Measurements from ENCODE around the gene WDR13.
"Not testable (repeated sequence)": the region's sequence is repeated elsewhere in the genome, so short reads cannot be mapped to it uniquely, and the experiment has no call there.

The WDR13 gene

DNA sequence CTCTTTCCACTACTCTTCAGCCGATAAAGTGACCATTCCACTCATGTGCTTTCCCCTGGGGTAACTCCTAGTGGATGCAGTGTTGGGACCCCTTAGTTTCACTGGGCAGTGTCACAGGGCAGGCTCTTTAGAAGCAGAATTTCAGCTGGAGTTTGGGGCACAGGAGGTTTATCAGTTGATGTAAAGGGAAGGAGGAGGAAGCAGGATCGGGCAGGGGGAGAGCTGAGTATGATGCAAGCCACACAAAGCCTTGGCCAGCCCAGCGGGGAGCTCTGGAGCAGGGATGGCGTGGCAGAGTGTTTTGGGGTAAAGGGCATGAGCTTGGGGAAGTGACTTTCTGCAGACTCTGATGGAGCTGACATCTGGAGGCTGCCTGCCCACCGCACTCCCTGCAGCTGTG, 19.3 kb downstream of the WDR13 start:
- Mint-ChIP-seq H3K9me3 (no peaks in the 10 kb centered on the region), H3K27me3 (no peaks in the 10 kb centered on the region), H3K4me1 (no peaks in the 10 kb centered on the region), H3K27ac (no peak overlapping the region), H3K4me3 (no peak overlapping the region), H3K36me3 (no peaks in the 10 kb centered on the region)
- no peak for ATAC-seq

DNA sequence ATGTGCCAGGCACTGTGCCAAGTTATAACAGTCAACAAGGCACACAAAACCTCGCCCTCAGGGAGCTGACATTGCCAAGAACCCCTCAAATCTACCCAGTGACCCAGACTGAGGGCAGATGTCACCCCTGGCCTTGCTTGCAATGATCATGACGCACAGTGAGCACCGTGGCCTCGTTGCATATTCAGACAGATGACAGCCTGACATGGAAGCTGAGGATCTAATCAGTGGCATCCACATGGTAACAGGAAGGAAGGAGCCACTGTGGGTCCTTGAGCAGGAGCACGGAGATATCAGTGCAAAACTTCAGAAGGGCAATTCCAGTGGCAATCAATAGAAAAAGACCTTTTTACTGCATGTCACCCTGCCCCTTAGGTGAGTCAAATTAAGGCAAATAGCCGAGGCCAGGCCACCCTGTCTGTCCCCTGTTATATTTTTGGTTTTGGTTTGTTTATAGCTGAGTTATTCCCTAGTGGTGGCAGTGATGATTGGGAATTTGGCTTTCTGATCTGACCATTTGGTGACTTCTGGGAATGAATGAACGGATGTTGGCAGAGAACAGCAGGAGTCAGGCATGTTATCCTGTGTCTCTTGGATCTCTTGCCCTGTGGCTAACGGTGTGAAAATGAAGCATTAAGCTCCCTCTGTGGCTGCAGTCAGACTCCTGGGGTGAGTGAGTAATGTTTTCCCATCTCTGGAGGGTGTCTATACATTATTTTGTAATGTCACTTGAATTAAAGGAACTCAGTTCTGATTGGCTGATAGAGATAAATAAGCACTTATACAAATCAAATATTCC, 20.4 kb downstream of the WDR13 start:
- no peak overlapping the region for H3K4me3 Mint-ChIP-seq
- H3K27me3 Mint-ChIP-seq, result no peaks in the 10 kb centered on the region
- no peaks in the 10 kb centered on the region for H3K4me1 Mint-ChIP-seq
- no peaks in the 10 kb centered on the region for H3K36me3 Mint-ChIP-seq
- H3K27ac Mint-ChIP-seq, result no peak overlapping the region
- no peaks in the 10 kb centered on the region for H3K9me3 Mint-ChIP-seq
- ATAC-seq, result no peak

DNA sequence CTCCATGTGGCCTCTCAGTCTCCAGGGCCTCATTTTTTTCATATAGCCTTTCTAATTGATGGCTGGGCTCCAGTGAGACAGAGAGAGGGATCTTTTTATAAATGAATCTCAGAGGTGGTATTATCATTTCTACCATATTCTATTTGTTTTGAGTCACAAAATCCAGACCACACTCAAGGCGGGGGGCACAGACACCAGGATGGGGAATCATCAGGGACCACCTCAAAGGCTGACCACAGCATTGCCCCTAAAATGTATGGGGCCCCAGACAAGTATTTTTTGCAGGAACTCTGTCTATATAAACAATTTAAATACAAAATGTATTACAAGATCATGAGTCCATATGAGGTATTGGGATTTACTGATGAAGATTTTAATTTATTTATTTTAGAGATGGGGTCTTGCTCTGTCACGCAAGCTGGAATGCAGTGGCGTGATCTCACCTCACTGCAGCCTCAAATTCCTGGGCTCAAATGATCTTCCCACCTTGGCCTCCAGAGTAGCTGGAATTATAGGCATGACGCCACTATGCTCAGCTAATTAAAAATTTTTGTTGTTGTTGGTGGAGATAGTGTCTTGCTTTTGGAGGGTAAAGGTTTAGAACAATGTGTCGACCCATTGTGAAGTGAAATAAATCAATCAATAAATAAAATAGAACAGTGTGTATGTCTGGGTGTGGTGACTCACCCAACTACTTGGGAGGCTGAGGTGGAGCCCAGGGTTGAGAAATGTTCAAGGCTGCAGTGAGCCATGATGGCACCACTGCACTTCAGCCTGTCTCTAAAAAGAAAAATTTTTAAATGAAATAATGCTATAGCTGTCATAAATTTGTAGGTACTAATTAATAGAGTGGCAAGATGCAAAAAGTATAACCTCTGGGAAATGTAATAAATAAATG, 29.4 kb downstream of the WDR13 start:
- Mint-ChIP-seq H3K4me1 (no peaks in the 10 kb centered on the region), H3K27me3 (no peaks in the 10 kb centered on the region), H3K4me3 (no peak overlapping the region), H3K36me3 (no peaks in the 10 kb centered on the region), H3K9me3 (no peaks in the 10 kb centered on the region), H3K27ac (no peak overlapping the region)
- ATAC-seq, result no peak

DNA sequence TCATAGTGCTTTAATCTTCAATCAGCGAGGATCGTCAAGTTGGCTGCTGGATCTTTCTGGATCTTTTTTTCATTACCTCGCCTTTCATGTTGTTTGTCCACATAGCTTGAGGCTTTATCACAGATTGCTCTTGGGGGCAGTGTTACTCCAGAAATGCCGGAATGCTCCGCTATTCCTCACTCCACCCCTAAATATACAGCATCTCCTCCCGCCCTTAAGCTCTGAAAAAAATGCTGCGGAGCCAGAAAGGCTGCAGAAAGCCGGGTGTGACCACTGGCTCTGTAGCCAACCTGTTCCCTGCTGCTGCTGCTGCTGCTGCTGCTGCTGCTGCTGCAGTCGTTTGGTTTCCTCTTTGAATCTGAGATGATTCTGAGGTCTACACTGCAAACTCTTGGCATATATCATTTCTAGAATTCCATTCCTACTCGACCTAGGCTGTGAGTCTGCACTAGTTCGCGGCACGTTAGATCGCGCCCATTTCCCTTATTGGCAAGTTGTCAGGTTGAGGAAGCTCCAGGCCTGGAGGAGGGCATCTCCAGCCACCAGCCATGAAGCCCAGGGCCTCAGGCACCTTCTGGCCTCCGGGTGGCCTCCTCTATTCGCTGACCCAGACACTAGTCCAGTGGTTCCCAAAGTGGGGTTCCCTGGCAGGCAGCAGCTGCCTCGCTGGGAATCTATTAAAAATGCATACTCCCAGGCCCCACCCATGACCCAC, 34.2 kb downstream of the WDR13 start:
- ATAC-seq, result peak; percentile 86
- no peak overlapping the region for H3K4me3 Mint-ChIP-seq
- no peaks in the 10 kb centered on the region for H3K36me3 Mint-ChIP-seq
- no peak overlapping the region for H3K27ac Mint-ChIP-seq
- H3K4me1 Mint-ChIP-seq, result no peaks in the 10 kb centered on the region
- no peaks in the 10 kb centered on the region for H3K9me3 Mint-ChIP-seq
- no peaks in the 10 kb centered on the region for H3K27me3 Mint-ChIP-seq

DNA sequence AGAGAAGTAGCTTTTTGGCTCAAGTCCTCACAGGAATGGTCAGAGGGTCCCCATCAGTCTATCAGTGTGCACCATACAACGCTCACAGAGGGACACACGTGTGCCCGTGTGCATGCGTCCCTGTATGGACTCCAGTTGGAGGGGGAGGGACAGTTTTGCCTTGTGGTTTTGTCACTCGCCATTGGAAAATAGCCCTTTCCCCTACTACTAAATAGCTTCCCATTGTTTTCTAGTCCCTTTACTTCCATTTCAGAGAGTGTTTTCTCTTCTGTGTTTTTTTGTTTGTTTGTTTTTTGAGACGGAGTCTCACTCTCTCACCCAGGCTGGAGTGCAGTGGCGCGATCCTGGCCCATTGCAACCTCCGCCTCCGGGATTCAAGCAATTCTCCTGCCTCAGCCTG, 34.9 kb downstream of the WDR13 start:
- no peak for ATAC-seq
- Mint-ChIP-seq H3K4me3 (no peak overlapping the region), H3K27me3 (no peaks in the 10 kb centered on the region), H3K9me3 (no peaks in the 10 kb centered on the region), H3K36me3 (no peaks in the 10 kb centered on the region), H3K27ac (no peak overlapping the region), H3K4me1 (no peaks in the 10 kb centered on the region)

DNA sequence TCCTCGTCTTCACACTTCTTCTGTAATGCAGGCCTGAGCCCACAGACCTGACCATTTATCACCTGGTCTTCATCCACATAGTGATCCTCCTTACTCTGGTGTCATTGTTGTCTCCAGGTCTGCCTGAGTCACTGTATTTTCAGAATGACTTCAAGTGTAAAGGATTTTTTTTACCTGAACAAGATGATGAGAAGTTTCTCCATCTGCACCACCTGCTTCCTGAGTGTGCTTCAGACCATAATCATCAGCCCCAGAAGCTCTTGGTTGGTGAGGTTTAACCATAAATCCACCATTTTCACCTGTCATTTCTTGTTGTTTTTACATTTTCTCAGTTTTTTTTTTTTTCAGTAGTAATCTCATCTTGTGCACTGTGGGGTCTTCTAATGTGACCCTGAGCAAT, 39.0 kb downstream of the WDR13 start:
- H3K27ac Mint-ChIP-seq, result peak overlapping the region; percentile 35
- H3K9me3 Mint-ChIP-seq, result no peaks in the 10 kb centered on the region
- no peaks in the 10 kb centered on the region for H3K36me3 Mint-ChIP-seq
- H3K4me1 Mint-ChIP-seq, result no peaks in the 10 kb centered on the region
- H3K27me3 Mint-ChIP-seq, result no peaks in the 10 kb centered on the region
- H3K4me3 Mint-ChIP-seq, result no peak overlapping the region
- ATAC-seq, result no peak

DNA sequence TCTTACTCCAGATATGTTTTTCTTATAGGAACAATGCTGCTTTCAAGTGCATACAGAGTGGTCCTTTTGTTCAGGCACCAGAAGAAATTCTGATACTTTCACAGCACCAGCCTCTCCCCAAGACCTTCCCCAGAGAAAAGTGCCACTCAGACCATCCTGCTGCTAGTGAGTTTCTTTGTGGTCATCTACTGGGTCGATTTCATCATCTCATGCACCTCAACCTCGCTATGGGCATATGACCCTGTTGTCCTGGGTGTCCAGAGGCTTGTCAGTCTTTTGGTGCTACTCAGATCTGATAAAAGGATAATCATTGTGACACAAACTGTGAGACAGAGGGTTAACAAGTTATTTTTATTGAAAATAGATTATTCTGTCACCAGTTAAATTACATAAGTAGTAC, 39.5 kb downstream of the WDR13 start:
- no peaks in the 10 kb centered on the region for H3K9me3 Mint-ChIP-seq

DNA sequence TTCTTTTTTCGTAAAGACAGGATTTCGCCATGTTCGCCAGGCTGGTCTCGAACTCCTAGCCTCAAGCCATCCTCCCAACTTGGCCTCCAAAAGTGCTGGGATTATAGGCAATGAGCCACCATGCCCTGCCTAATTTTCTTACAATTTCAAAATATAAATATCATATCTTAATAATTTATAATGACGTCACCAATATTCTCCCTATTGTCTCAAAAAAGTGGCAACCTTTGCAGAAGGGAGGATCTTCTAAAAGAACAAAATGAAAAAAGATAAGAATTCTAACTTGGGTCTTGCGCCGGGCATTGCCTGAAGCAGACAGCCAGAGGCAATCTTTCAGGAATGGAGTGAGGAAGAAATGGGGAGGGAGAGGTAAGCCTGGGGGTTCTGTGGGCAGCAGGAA, 48.4 kb downstream of the WDR13 start:
- H3K9me3 Mint-ChIP-seq, result no peaks in the 10 kb centered on the region
- H3K4me1 Mint-ChIP-seq, result no peaks in the 10 kb centered on the region
- H3K4me3 Mint-ChIP-seq, result no peak overlapping the region
- no peaks in the 10 kb centered on the region for H3K36me3 Mint-ChIP-seq
- no peak overlapping the region for H3K27ac Mint-ChIP-seq
- no peaks in the 10 kb centered on the region for H3K27me3 Mint-ChIP-seq
- ATAC-seq, result no peak

More for the DNA sequence above, 39.5 kb downstream of the WDR13 start:
- Mint-ChIP-seq H3K4me1 (no peaks in the 10 kb centered on the region), H3K27me3 (no peaks in the 10 kb centered on the region), H3K4me3 (no peak overlapping the region), H3K36me3 (no peaks in the 10 kb centered on the region), H3K27ac (peak overlapping the region; percentile 35)
- ATAC-seq, result no peak

DNA sequence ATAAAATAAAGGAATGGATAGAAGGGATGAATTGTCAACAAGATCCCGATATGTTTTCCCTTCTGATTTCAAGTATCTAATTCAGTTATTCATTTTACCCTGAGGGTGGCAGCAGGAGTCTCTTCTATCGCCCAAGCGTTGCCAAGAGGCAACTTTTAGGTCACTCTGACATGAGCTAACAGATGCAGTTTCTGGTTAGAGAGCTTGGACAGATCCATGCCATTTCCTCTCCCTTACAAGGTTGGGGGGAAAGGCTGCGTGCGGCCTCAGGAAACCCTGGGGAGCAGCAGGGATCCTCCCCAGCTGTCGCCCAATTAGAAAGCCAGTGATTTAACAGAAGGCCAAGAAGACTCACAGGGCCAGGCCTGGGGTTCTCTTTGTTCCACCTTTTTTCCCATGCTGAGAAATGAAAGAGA, 51.1 kb downstream of the WDR13 start:
- peak; percentile 47 for ATAC-seq
- Mint-ChIP-seq H3K4me3 (no peak overlapping the region), H3K36me3 (no peaks in the 10 kb centered on the region), H3K9me3 (no peaks in the 10 kb centered on the region), H3K27ac (no peak overlapping the region), H3K4me1 (no peaks in the 10 kb centered on the region), H3K27me3 (no peaks in the 10 kb centered on the region)

DNA sequence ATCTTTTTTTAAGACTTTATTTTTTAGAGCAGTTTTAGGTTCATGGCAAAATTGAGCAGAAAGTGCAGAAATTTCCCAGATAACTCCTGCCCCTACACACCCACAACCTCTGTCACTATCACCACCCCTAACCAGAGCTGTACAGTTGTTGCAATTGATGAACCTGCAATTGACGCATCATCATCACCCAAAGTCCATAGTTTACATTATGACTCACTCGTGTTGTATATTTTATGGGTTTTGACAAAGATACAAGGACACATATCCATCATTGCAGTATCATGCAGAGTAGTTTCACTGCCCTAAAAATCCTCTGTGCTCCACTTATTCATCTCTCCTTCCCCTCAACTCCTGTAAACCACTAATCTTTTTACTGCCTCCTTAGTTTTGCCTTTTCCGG, 51.8 kb downstream of the WDR13 start:
- H3K36me3 Mint-ChIP-seq, result no peaks in the 10 kb centered on the region
- H3K27me3 Mint-ChIP-seq, result no peaks in the 10 kb centered on the region
- no peaks in the 10 kb centered on the region for H3K4me1 Mint-ChIP-seq
- no peak overlapping the region for H3K4me3 Mint-ChIP-seq
- no peak for ATAC-seq
- H3K27ac Mint-ChIP-seq, result no peak overlapping the region
- H3K9me3 Mint-ChIP-seq, result no peaks in the 10 kb centered on the region

DNA sequence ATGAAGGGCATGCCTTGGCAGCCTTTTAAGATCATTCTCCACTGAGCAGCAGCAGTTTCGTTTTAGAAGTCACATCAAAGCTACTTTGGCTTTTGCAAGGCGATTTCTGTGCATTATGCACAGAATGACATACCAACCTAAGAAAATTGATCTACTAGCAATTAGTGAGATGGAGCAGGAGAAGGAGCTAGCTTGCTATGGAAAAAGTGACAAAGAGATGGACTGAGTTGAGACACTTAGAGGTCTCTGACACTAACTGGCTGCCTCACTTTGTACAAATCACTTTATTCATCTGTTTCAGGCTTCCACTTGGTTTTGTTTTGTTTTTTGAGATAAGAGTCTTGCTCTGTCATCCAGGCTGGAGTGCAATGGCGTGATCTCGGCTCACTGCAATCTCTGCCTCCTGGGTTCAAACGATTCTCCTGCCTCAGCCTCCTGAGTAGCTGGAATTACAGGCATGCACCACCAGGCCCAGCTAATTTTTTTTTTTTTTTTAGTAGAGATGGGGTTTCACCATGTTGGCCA, 54.8 kb downstream of the WDR13 start:
- H3K4me1 Mint-ChIP-seq, H3K4me3 Mint-ChIP-seq, H3K27ac Mint-ChIP-seq, H3K9me3 Mint-ChIP-seq, H3K27me3 Mint-ChIP-seq, ATAC-seq, H3K36me3 Mint-ChIP-seq: not testable (repeated sequence)

DNA sequence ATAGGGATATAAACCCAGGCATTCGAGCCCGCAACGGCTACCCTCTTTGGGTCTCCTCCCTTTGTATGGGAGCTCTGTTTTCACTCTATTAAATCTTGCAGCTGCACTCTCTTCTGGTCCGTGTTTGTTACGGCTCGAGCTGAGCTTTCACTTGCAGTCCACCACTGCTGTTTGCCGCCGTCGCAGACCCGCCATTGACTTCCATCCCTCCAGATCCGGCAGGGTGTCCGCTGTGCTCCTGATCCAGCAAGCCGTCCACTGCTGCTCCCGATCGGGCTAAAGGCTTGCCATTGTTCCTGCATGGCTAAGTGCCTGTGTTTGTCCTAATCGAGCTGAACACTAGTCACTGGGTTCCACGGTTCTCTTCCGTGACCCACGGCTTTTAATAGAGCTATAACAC, 57.5 kb downstream of the WDR13 start:
- not testable (repeated sequence) for H3K4me3 Mint-ChIP-seq

More for the DNA sequence above, 57.5 kb downstream of the WDR13 start:
- not testable (repeated sequence) for H3K4me1 Mint-ChIP-seq, H3K27ac Mint-ChIP-seq, H3K9me3 Mint-ChIP-seq, H3K36me3 Mint-ChIP-seq, ATAC-seq, H3K27me3 Mint-ChIP-seq

All from stimulated activated memory B cell treated with anti-CD40 and anti-IgM and Interleukin-4, amounts not matched to agents 10 μg/mL and 1 μg/mL and 100 μg/mL, for 72 hours (primary cell).